CD4-positive, alpha-beta T cell treated with Interleukin-15 for 1 hour (primary cell): ENCODE measurements around the gene CYYR1.

ENCODE experiments used
- DNase-seq: peaks from one replicate; pipeline ENCODE4 v3.0.0-alpha.2; 2020

The CYYR1 gene

DNA sequence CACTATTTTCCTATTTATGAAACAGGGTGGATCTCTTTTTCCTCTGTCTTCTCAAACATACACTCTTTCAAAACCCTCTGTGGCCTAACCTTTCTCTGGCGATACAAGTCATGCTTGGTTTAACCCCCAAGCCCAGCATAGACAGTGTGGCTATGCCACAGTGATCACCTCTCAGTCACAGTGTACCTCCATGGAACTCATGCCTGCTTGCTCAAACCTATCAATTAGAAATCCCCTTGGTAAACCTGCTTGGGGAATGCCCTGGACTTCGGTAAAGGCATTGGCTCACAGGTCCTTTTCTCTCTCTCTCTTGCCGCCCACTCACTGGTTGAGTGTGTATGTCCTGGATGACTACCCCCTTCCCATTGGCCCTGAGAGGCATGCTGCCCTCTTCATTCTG lies 147.5 kb downstream of the CYYR1 start:
- no peak for DNase-seq

DNA sequence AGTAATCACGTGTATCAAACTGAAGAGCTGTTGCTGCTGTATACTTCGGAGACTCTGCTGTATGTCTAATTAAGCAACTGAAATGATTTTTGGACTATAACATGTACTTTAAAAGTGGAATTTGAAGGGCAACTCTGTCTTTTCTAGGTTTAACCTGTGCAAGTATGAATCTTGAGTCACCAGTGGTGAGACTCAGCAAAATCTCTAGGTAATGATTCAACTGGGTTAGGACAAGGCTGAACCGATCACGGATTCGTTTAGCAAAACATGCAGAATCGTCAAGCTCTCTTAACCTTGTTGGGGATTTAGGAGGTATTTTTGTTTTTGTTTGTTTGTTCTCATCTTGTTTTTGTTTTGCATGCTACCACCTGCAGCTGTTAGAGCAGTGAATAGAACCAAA lies 149.6 kb downstream of the CYYR1 start:
- DNase-seq: no peak

DNA sequence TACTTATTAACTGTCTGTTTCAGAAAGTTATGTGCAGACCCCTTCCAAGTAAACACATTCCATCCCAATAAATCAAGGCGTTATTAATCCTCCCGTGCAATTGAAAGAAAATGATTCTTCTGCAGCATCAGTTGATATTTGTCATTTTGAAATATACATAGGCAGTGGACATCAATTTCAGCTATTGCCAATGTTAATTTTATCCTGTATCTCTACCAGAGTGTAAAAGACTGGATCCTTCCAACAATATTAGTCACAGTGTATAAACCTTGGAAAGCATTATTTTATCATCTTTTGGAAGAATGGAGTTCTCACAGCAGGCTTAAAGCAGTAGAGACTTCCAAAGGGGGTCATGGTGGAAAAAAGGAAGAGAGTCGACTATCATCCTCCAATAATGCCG lies 150.4 kb downstream of the CYYR1 start:
- DNase-seq: no peak

DNA sequence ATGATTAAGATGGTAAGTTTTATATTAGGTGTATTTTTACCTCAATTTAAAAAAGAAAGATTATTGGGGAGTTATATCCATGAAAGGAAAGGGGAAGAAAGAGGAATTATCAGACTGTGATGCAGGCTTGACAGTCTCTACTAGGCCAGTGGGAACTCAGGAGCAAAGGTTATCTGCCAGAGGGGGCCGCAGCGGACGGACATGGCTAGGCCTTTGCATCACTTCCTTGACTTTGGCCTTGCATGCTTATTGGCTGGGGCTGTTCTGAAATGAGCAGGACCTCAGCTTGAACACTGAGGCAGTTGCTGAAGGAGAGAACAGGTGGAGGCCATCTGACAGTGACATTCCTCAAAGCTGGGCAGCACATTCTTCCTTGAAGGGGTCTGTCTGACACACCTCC lies 150.9 kb downstream of the CYYR1 start:
- no peak for DNase-seq

DNA sequence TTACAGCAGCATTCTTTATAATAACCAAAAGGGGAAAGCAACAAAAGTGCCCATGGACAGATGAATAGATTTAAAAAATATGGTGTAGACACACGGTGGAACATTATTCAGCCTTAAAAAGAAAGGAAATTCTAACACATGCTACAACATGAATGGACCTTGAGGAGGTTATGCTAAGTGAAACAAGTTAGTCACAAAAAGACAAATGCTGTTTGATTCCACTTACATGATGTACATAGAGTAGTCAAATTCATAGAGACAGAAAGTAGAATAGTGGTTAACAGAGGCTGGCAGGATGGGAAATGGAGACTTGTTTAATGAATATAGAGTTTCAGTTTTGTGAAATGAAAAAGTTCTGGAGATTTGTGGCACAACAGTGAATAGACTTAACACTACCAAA lies 151.4 kb downstream of the CYYR1 start:
- DNase-seq: no peak
